ENCODE measurements around the gene SLC44A4. TPM values are rescaled to one million over a fixed set of nuclear protein-coding genes. Genes with fewer than 3 reads are reported as not detected.
A peak's percentile ranks its signal among the peaks of the same experiment; 100 is the strongest.

Gene SLC44A4
- total RNA-seq, 1 experiment from 2014 or later: 3.8 TPM

GRCh38 chr6:31837369-31838113, 41.3 kb downstream of the SLC44A4 start:
- Histone ChIP-seq H2BK15ac (ENCODE audit: low read depth, low read length) (no peak overlapping the region), H2BK5ac (ENCODE audit: insufficient read length, low read length) (no peak overlapping the region), H4K91ac (ENCODE audit: insufficient read length, low read depth, low read length) (no peak overlapping the region), H2BK120ac (ENCODE audit: low read depth, low read length, poor library complexity, severe bottlenecking) (no peak overlapping the region), H3K79me2 (ENCODE audit: insufficient read depth, low read length) (peaks cover 20% of the 10 kb centered on the region; the same call in 1 of the 2 replicates), H3K23me2 (ENCODE audit: insufficient read length, low read depth, low read length, poor library complexity, severe bottlenecking) (peaks cover 27% of the 10 kb centered on the region), H3T11ph (ENCODE audit: low read length) (no peak overlapping the region), H3K23ac (ENCODE audit: insufficient read length, low read depth, low read length) (no peak overlapping the region), H4K5ac (ENCODE audit: insufficient read length, low read depth, low read length) (no peak overlapping the region), H3K4me2 (ENCODE audit: insufficient read depth, insufficient read length, low read length) (peak overlapping the region; percentile 90), H4K20me1 (ENCODE audit: control insufficient read depth, insufficient read depth, insufficient read length) (peaks cover 2% of the 10 kb centered on the region), H2BK12ac (ENCODE audit: insufficient read length, low read depth, low read length) (no peak overlapping the region), H2BK20ac (ENCODE audit: low read depth, low read length, poor library complexity, severe bottlenecking) (no peak overlapping the region), H3K18ac (ENCODE audit: insufficient read length, low read depth, low read length) (no peak overlapping the region), H3K56ac (ENCODE audit: insufficient read length, low read depth, low read length) (no peak overlapping the region), H2AK5ac (ENCODE audit: insufficient read length, low read length) (no peak overlapping the region), H3K4ac (ENCODE audit: low read depth, low read length) (no peak overlapping the region), H3K4me1 (ENCODE audit: insufficient read depth, low read length) (no peaks in the 10 kb centered on the region), H3K9ac (ENCODE audit: extremely low read depth, insufficient read length, low read length) (peak overlapping the region; percentile 73), H3K79me1 (ENCODE audit: insufficient read depth, low read depth, low read length, poor library complexity, severe bottlenecking) (peaks cover 3% of the 10 kb centered on the region), H4K8ac (replicated peaks; ENCODE audit: insufficient read length, low read depth, low read length) (no peak overlapping the region), H3K14ac (ENCODE audit: insufficient read depth, low read length) (no peak overlapping the region), H3K27me3 (ENCODE audit: insufficient read depth, low read length) (no peaks in the 10 kb centered on the region), H3K9me3 (ENCODE audit: control insufficient read depth, low read depth, low read length) (no peaks in the 10 kb centered on the region), H2AFZ (ENCODE audit: low read length) (no peak overlapping the region), H3K27ac (ENCODE audit: insufficient read length, low read depth, low read length) (peak overlapping the region; percentile 58)
- H3K9me3 Mint-ChIP-seq: peaks cover 0 to 6% of the 10 kb centered on the region in 2 experiments; a peak in 2 of 5 replicates
- no peak for DNase-seq
- H3K4me1 Mint-ChIP-seq: peaks cover 13 to 22% of the 10 kb centered on the region in 2 experiments
- H3K4me3 Mint-ChIP-seq: peak overlapping the region; percentile 98 to 100
- no CpG with 5 or more reads among the region's 1 CpG for WGBS (ENCODE audit: extremely low coverage, insufficient read length, low lambda C conversion rate)
- TF ChIP-seq CTCF (conservative IDR thresholded peaks at IDR 0.05): no peak
- H3K36me3 Mint-ChIP-seq (ENCODE audit: insufficient read depth in 1 of 3, low read depth in 3 of 3): peaks cover 61 to 67% (median 61%) of the 10 kb centered on the region in 3 experiments
- H3K27me3 Mint-ChIP-seq (ENCODE audit: low read depth): no peaks in the 10 kb centered on the region
- H3K27ac Mint-ChIP-seq: peak overlapping the region; percentile 18 to 99 (median 51); a peak in 6 of 7 replicates
